GM18508 (cell line): Measurements from ENCODE around the gene GASK1B.

Source experiments
- ATAC-seq: cut with Tn5 transposase; IDR thresholded peaks from one replicate; pipeline ENCODE4 v1.9.1; 2021; ENCODE audit warnings: moderate number of reproducible peaks; ENCODE audit not compliant: insufficient read depth, unreplicated experiment

The GASK1B gene

GRCh38 chr4:158172261-158173258, at the start of gene GASK1B:
GASK1B (minus strand) TSS chr4:158173025; CDS start chr4:158171375, 1,650 bp downstream.
- no peak for ATAC-seq

- no peak for ATAC-seq
These were observed 46.8 kb upstream of the GASK1B start for GRCh38 chr4:158219623-158220022.

- no peak for ATAC-seq
These were observed 44.9 kb upstream of the GASK1B start for GRCh38 chr4:158217763-158218162.

DNA sequence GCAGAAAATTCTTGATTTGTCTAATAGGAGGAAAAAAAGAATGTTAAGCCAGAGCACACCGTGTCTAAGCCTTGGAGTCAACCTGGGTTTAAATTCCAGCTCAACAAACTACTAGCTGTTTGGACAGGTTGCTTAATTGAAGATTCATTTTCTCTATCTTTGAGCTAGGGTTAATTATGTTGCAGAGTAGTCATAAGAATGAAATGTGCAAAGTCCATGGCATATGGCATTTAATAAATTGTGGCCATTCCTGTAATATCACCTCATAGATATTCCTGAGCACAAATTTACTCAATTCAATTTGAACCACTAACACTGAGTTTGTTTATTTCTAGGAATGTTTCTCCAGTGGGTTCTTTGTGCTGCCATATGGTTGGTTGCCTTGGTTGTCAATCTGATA, 42.0 kb upstream of the GASK1B start:
- no peak for ATAC-seq

DNA sequence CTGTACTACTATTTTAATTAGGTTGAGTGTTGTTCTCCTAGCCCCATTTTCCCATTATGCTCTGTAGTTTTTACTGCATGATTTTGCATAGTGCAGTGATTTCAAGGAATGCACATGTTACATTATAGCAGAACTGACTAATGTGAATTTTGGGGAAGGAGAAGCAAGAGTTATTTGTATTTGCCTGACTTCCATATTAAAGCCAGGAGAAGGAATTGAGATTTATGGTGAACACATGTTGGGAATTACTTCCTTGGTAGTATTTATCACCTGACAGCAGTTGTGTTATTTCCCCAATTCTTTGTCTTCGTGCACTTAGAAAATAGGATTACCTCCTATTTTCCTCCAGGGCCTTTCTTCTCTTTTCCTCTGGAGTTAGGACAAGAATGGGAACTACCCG, 40.6 kb upstream of the GASK1B start:
- no peak for ATAC-seq

- no peak for ATAC-seq
These were observed 38.4 kb upstream of the GASK1B start for GRCh38 chr4:158211222-158211621.

DNA sequence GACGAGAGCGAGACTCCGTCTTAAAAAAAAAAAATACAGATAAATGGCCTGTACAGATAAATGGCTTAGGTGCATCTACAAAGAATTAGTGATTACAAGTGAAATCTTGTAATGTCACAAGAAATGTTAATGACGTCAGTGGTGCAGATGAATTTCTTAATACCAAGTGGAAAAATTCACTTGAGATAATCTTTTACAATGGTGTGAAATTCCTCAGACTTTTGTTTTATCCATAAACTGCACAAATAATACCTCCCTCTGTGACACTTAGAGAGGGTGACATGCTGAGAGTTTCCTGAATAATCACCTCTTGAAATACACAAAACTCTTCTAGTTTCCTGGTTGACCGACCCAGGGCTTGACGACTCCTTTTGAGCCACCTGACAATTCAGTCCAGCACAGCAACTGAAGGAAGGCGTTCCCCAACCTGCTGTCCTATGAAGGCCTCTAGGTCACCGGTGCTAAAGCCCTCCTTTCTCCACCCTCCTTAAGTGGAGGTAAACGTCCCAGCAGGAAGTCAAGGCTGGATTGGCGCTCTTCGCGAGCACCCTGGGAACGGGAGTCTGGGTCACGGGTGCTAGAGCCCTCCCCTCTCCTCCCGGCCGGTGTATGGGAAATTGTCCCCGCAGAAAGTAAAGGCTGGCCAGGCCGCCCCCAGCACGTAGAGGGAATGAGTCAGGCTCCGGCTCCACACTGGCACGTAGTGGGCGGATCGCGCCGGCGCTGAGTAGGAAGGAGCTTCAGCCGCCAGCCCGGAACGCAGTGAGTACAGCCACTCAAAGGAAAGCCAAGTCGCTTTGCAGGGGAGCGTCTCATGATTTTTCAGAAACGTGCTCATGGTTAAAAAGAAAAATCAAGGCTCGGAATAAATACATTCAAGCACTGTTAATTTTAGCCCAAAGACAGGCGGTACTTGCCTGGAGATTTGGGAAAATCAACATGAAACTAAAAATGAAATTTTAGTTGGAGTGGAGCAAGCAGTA, 37.3 kb upstream of the GASK1B start, which contains the start of gene TMEM144:
TSS of gene TMEM144 (plus strand) at position 662 of the 983 bp plus-strand sequence. CDS start 2,182 bp downstream, outside the sequence.
- peak; percentile 66 for ATAC-seq

DNA sequence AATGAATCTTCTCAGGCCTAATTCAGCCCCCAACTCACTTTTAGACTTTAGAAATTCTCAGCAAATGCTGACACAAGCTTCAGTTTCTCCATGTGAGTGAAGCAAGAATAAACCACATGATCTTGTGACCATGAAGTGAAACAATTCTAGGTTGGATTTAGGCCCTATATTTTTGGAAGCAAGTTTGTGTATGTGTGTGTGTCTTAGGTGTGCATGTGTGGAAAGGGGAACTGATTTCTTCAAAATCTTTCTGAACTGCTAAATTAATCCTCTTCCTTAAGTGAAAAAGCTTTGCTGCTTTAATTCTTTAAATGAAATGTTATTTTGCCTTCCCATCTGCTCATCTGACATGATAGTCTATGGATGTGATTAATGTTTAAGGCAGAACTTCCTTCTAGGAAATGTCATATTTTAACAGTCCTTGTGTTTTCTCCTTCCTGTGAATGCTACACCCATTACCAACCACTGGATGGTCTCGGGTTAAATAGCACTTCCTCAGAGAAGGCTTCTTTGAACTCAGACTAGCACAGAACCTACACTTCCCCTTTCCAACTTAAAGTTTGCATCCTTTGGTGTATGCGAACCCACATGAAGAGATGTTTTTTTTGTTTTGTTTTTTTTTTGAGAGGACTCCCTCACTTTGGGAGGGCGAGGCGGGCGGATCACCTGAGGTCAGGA, 36.3 kb upstream of the GASK1B start:
- ATAC-seq: peak; percentile 40

DNA sequence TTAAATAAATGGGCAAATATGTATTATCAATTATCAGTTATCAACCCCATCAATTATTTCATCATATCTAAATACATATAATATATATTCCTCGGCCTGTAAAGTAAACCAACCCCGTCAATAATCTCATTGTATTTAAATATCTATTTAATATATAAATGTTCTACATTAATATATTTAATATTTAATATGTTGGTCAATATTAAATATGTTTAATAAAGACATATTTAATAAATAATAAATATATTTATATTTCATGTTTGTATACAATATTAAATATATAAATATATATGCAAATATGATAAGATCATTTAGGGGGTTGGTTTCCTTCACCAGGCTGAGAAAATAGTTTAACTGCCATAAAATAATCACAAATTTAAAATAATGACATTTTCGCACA, 31.1 kb upstream of the GASK1B start:
- ATAC-seq: no peak

DNA sequence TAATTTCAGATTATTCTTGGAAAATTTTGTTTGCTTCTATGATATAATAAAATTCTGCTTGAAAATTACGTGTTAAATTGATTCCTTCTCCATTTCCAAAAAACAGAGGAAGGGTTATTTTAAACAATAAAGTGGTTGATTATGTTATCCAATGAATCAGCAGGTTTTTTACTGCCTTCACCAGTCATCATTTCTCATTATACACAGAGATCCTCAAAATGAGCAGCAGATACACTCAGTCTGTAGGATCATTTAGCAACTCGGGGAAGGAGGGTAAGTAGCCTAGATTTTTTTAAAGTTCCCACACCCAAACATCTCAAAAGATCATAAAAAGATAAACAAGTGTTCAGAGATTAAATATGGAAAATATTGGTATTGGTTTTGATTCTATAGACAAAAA, 30.6 kb upstream of the GASK1B start:
- no peak for ATAC-seq

- no peak for ATAC-seq
These were observed 29.7 kb upstream of the GASK1B start for GRCh38 chr4:158202481-158202880.

DNA sequence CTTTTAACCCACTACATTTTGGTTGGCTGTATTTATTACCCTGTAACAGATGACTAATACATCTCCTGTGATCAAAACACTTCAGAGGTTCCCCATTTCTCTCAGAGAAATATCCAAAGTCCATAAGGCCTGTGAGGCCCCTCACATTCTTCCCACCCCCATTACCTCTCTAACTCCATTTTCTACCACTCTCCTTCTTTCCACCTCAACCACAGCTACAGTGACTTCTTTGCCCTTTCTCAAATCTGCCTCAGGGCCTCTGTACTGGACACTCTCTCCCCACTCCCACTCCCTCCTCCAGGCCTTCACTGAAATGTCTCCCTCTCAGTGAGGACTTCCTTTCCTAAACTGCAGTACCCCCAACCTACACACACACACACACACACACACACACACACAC, 29.1 kb upstream of the GASK1B start:
- no peak for ATAC-seq

GRCh38 chr4:158201322-158201721, 28.5 kb upstream of the GASK1B start:
- no peak for ATAC-seq

DNA sequence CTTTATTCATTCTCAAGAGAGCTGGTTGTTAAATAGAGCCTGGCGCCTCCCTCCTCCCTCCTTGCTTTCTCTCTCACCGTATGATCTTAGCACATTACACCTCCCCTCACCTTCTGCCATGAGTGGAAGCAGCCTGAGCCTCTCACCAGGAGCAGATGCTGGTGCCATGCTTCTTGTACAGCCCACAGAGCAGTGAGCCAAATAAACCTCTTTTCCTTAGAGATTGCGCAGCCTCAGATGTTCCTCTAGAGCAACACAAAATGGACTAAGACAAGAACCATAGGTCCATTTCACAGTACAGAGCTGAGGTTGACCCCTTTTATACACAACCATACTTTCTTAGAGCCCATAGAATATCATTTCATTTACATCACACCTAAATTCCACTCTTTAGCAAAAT, 27.4 kb upstream of the GASK1B start:
- ATAC-seq: no peak

GRCh38 chr4:158197194-158197776, 24.5 kb upstream of the GASK1B start:
- no peak for ATAC-seq

GRCh38 chr4:158195297-158195696, 22.5 kb upstream of the GASK1B start:
- ATAC-seq: no peak

DNA sequence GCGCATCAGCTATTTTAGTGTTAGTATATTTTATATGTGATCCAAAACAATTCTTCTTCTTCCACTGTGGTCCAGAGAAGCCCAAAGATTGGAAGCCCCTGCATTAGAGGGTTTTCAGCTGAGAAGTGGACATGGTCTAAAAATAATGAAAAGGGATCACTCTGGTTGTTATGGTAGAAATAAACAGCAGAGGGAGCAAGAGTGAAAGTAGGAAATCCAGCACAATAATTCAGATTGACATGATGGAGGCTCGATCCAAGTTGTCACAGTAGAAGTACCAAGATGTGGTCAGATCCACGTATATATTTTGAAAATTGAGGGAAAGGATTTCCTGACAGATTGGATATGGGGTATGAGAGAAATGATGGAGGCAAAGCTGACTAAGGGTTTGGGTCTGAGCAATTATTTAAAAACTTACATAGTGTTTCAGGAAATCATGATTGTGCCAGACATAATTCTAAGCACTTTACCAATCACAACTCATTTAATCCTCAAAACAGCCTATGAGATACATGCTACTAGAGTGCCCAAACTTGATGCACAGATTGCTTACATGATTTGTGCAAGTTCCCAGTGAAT, 20.4 kb upstream of the GASK1B start:
- ATAC-seq: peak; percentile 53

GRCh38 chr4:158192439-158193158, 19.8 kb upstream of the GASK1B start:
- ATAC-seq: no peak

- no peak for ATAC-seq
These were observed 17.9 kb upstream of the GASK1B start for GRCh38 chr4:158190718-158191117.
